Mesenchymal stem cell (in vitro differentiated cells and primary cell): ENCODE measurements around the gene TENM4.
A peak's percentile ranks its signal among the peaks of the same experiment; 100 is the strongest.

Experiments
- DNase-seq: peaks from one replicate; pipeline ENCODE4 v3.0.0-alpha.2; 2013
- H2AFZ ChIP-seq: one replicate; pipeline ENCODE4 v1.6.1; 2013; ENCODE audit warnings: low read depth, mild to moderate bottlenecking, control low read depth, inconsistent platforms, low read length, moderate library complexity
- H2AK5ac ChIP-seq: 2 replicates; pipeline ENCODE4 v1.6.1; 2013; ENCODE audit warnings: low read length, moderate library complexity, mild to moderate bottlenecking, inconsistent platforms; ENCODE audit not compliant: severe bottlenecking
- H2BK120ac ChIP-seq: one replicate; pipeline ENCODE4 v1.6.1; 2013; ENCODE audit warnings: low read depth, mild to moderate bottlenecking, inconsistent platforms, low read length, moderate library complexity
- H2BK12ac ChIP-seq, 2 experiments: one replicate each; pipeline ENCODE4 v1.6.1; 2013; ENCODE audit warnings: inconsistent platforms in 2 of 2, low read length in 2 of 2, mild to moderate bottlenecking in 2 of 2, moderate library complexity in 2 of 2, control low read depth in 1 of 2
- H2BK15ac ChIP-seq: one replicate; pipeline ENCODE4 v1.6.1; 2013; ENCODE audit warnings: mild to moderate bottlenecking, low read depth, inconsistent platforms; ENCODE audit not compliant: poor library complexity, severe bottlenecking
- H2BK5ac ChIP-seq: 2 replicates; pipeline ENCODE4 v1.6.1; 2013; ENCODE audit warnings: low read depth, mild to moderate bottlenecking, low read length, control low read depth, inconsistent platforms; ENCODE audit not compliant: poor library complexity, severe bottlenecking
- H3K14ac ChIP-seq, 2 experiments: one replicate each; pipeline ENCODE4 v1.6.1; 2013; ENCODE audit warnings: inconsistent platforms in 2 of 2, low read length in 2 of 2, control low read depth in 1 of 2, mild to moderate bottlenecking in 1 of 2, moderate library complexity in 1 of 2
- H3K18ac ChIP-seq, 2 experiments: one replicate each; pipeline ENCODE4 v1.6.1; 2013; ENCODE audit warnings: inconsistent platforms in 2 of 2, low read length in 2 of 2, control low read depth in 1 of 2, low read depth in 1 of 2, mild to moderate bottlenecking in 1 of 2
- H3K23ac ChIP-seq, 2 experiments: one replicate each; pipeline ENCODE4 v1.6.1; 2013; ENCODE audit warnings: inconsistent platforms in 2 of 2, low read length in 2 of 2, mild to moderate bottlenecking in 2 of 2, moderate library complexity in 2 of 2, control low read depth in 1 of 2
- H3K27ac ChIP-seq: 2 replicates; pipeline ENCODE4 v1.5.1; 2013; ENCODE audit warnings: mild to moderate bottlenecking, moderate library complexity, low read length, control low read depth, inconsistent platforms; ENCODE audit not compliant: poor library complexity, severe bottlenecking
- H3K27me3 ChIP-seq, 2 experiments: 2 replicates each; pipeline versions ENCODE4 v1.6.1 to v1.7.0; 2013; ENCODE audit warnings: low read length in 2 of 2, mild to moderate bottlenecking in 2 of 2, moderate library complexity in 2 of 2, control low read depth in 1 of 2, inconsistent platforms in 1 of 2; ENCODE audit not compliant: control insufficient read depth in 1 of 2, insufficient read depth in 1 of 2
- H3K36me3 ChIP-seq, 2 experiments: 2 replicates each; pipeline versions ENCODE4 v1.6.1 to v1.7.0; 2013; ENCODE audit warnings: low read length in 2 of 2, control low read depth in 1 of 2, inconsistent platforms in 1 of 2, low read depth in 1 of 2, mild to moderate bottlenecking in 1 of 2; ENCODE audit not compliant: insufficient read depth in 2 of 2, control insufficient read depth in 1 of 2
- H3K4ac ChIP-seq, 2 experiments: one replicate each; pipeline ENCODE4 v1.6.1; 2013; ENCODE audit warnings: inconsistent platforms in 2 of 2, low read length in 2 of 2, mild to moderate bottlenecking in 2 of 2, moderate library complexity in 2 of 2, control low read depth in 1 of 2, low read depth in 1 of 2
- H3K4me1 ChIP-seq: 2 replicates; pipeline ENCODE4 v1.6.1; 2013; ENCODE audit warnings: low read depth, low read length, control low read depth; ENCODE audit not compliant: control insufficient read depth, insufficient read depth
- H3K4me2 ChIP-seq: 2 replicates; pipeline ENCODE4 v1.6.1; 2013; ENCODE audit warnings: low read length, mild to moderate bottlenecking, inconsistent platforms; ENCODE audit not compliant: poor library complexity, severe bottlenecking
- H3K4me3 ChIP-seq, 2 experiments: 2 replicates each; pipeline versions ENCODE4 v1.5.1 to v1.7.0; 2013; ENCODE audit warnings: low read length in 2 of 2, mild to moderate bottlenecking in 2 of 2, control low read depth in 1 of 2, low read depth in 1 of 2; ENCODE audit not compliant: insufficient read depth in 1 of 2
- H3K79me1 ChIP-seq: replicated peaks from 2 replicates; pipeline ENCODE4 v1.6.1; 2013; ENCODE audit warnings: mild to moderate bottlenecking, control low read depth, low read length, inconsistent platforms; ENCODE audit not compliant: poor library complexity, severe bottlenecking
- H3K9ac ChIP-seq: 2 replicates; pipeline ENCODE4 v1.7.0; 2013; ENCODE audit warnings: mild to moderate bottlenecking, low read length, moderate library complexity
- H3K9me3 ChIP-seq: 2 replicates; pipeline ENCODE4 v1.7.0; 2013; ENCODE audit warnings: mild to moderate bottlenecking, low read length; ENCODE audit not compliant: control insufficient read depth
- H4K8ac ChIP-seq: one replicate; pipeline ENCODE4 v1.6.1; 2013; ENCODE audit warnings: inconsistent platforms, mild to moderate bottlenecking, low read length, moderate library complexity
- H4K91ac ChIP-seq: one replicate; pipeline ENCODE4 v1.6.1; 2013; ENCODE audit warnings: mild to moderate bottlenecking, low read length, inconsistent platforms
- WGBS: methylation state at CpG from one replicate; pipeline ENCODE4 v1.1.7; 2013; ENCODE audit warnings: mixed read lengths; 5-methylcytosine and 5-hydroxymethylcytosine counted together

TENM4 gene

GRCh38 chr11:79321263-79321662 is 119.6 kb downstream of the TENM4 start:
- Histone ChIP-seq H3K4me2 (no peak overlapping the region), H3K36me3 (no peaks in the 10 kb centered on the region), H2BK15ac (no peak overlapping the region), H3K79me1 (no peaks in the 10 kb centered on the region), H3K23ac (no peak overlapping the region), H3K9me3 (no peaks in the 10 kb centered on the region), H3K14ac (no peak overlapping the region), H3K4ac (no peak overlapping the region), H3K27me3 (no peaks in the 10 kb centered on the region), H2AK5ac (no peak overlapping the region), H3K4me1 (no peaks in the 10 kb centered on the region), H3K18ac (no peak overlapping the region), H2AFZ (no peak overlapping the region), H3K9ac (no peak overlapping the region), H3K27ac (no peak overlapping the region), H2BK120ac (no peak overlapping the region), H2BK5ac (no peak overlapping the region), H4K91ac (no peak overlapping the region), H2BK12ac (no peak overlapping the region), H3K4me3 (no peak overlapping the region), H4K8ac (no peak overlapping the region)
- DNase-seq: no peak
- 60% methylated on average over 6 of the region's 6 CpGs for WGBS

- no peak overlapping the region for H3K4ac ChIP-seq
- H3K14ac ChIP-seq: no peak overlapping the region
Observed at GRCh38 chr11:79314906-79315689, 125.7 kb downstream of the TENM4 start.

GRCh38 chr11:79313530-79313913 is 127.3 kb downstream of the TENM4 start:
- no peak overlapping the region for H2AFZ ChIP-seq
- H3K4me3 ChIP-seq: no peak overlapping the region
- H4K91ac ChIP-seq: no peak overlapping the region
- no peak overlapping the region for H3K23ac ChIP-seq
- H3K27me3 ChIP-seq: peaks cover 0 to 4% of the 10 kb centered on the region in 2 experiments
- no peak overlapping the region for H3K4ac ChIP-seq
- no peak overlapping the region for H3K4me2 ChIP-seq
- H2BK12ac ChIP-seq: no peak overlapping the region
- no peak overlapping the region for H2BK15ac ChIP-seq
- H3K4me1 ChIP-seq: no peaks in the 10 kb centered on the region
- H2BK5ac ChIP-seq: no peak overlapping the region
- no peak overlapping the region for H3K27ac ChIP-seq
- no peak overlapping the region for H3K18ac ChIP-seq
- no peaks in the 10 kb centered on the region for H3K36me3 ChIP-seq
- 79% methylated on average over 4 of the region's 4 CpGs for WGBS
- H3K9ac ChIP-seq: no peak overlapping the region
- no peaks in the 10 kb centered on the region for H3K9me3 ChIP-seq
- H2AK5ac ChIP-seq: no peak overlapping the region
- H3K14ac ChIP-seq: no peak overlapping the region
- no peak for DNase-seq
- H2BK120ac ChIP-seq: no peak overlapping the region
- H4K8ac ChIP-seq: no peak overlapping the region
- no peaks in the 10 kb centered on the region for H3K79me1 ChIP-seq

More at GRCh38 chr11:79314906-79315689, 125.7 kb downstream of the TENM4 start:
- no peak overlapping the region for H3K9ac ChIP-seq
- H4K8ac ChIP-seq: no peak overlapping the region
- no peak overlapping the region for H2AK5ac ChIP-seq
- H3K4me2 ChIP-seq: no peak overlapping the region
- H3K36me3 ChIP-seq: no peaks in the 10 kb centered on the region
- no peak overlapping the region for H2BK15ac ChIP-seq
- no peaks in the 10 kb centered on the region for H3K79me1 ChIP-seq
- no peak overlapping the region for H2BK120ac ChIP-seq
- peak; percentile 5 for DNase-seq
- no peak overlapping the region for H4K91ac ChIP-seq
- H3K27ac ChIP-seq: no peak overlapping the region
- peaks cover 0 to 4% of the 10 kb centered on the region in 2 experiments for H3K27me3 ChIP-seq
- no peak overlapping the region for H3K23ac ChIP-seq
- H2AFZ ChIP-seq: no peak overlapping the region
- no peaks in the 10 kb centered on the region for H3K9me3 ChIP-seq
- no peaks in the 10 kb centered on the region for H3K4me1 ChIP-seq
- 76% methylated on average over 8 of the region's 8 CpGs for WGBS
- H2BK5ac ChIP-seq: no peak overlapping the region
- H2BK12ac ChIP-seq: no peak overlapping the region
- H3K18ac ChIP-seq: no peak overlapping the region
- no peak overlapping the region for H3K4me3 ChIP-seq

- Histone ChIP-seq H3K4me1 (no peaks in the 10 kb centered on the region), H3K4ac (no peak overlapping the region), H2BK5ac (no peak overlapping the region), H2BK12ac (no peak overlapping the region), H2BK15ac (no peak overlapping the region), H3K14ac (no peak overlapping the region), H3K27me3 (peaks cover 0 to 4% of the 10 kb centered on the region in 2 experiments), H4K91ac (no peak overlapping the region), H3K9me3 (no peaks in the 10 kb centered on the region), H3K4me2 (no peak overlapping the region), H4K8ac (no peak overlapping the region), H2AFZ (no peak overlapping the region), H3K79me1 (no peaks in the 10 kb centered on the region), H3K27ac (no peak overlapping the region), H3K9ac (no peak overlapping the region), H3K18ac (no peak overlapping the region), H3K4me3 (no peak overlapping the region), H3K23ac (no peak overlapping the region), H3K36me3 (no peaks in the 10 kb centered on the region), H2AK5ac (no peak overlapping the region), H2BK120ac (no peak overlapping the region)
- DNase-seq: no peak
- 74% methylated on average over 5 of the region's 6 CpGs for WGBS
Observed at GRCh38 chr11:79312617-79313529, 128.0 kb downstream of the TENM4 start.
